HG03280 (cell line): Measurements from ENCODE around the gene METTL22.

Experiments used
- ATAC-seq: cut with Tn5 transposase; IDR thresholded peaks from one replicate; pipeline ENCODE4 v1.9.1; 2021; ENCODE audit warnings: mild to moderate bottlenecking, moderate library complexity; ENCODE audit not compliant: unreplicated experiment

METTL22 gene

GRCh38 chr16:8621572-8622314 is at the start of gene METTL22:
METTL22 (plus strand) TSS chr16:8621698; CDS start chr16:8625666, 3,968 bp downstream.
- ATAC-seq = peak; percentile 89

- ATAC-seq = no peak
These were observed 49.2 kb upstream of the METTL22 start for GRCh38 chr16:8572063-8572918.

- ATAC-seq = no peak
These were observed 48.4 kb upstream of the METTL22 start for GRCh38 chr16:8572919-8573724.

GRCh38 chr16:8575399-8575798 is 46.1 kb upstream of the METTL22 start:
- no peak for ATAC-seq

GRCh38 chr16:8576141-8577004 is 45.1 kb upstream of the METTL22 start:
- no peak for ATAC-seq

- ATAC-seq = no peak
These were observed 43.7 kb upstream of the METTL22 start for GRCh38 chr16:8577678-8578304.

- no peak for ATAC-seq
These were observed 41.9 kb upstream of the METTL22 start for GRCh38 chr16:8579559-8579958.

GRCh38 chr16:8581831-8582580 is 39.5 kb upstream of the METTL22 start:
- ATAC-seq = no peak

- ATAC-seq = no peak
These were observed 38.3 kb upstream of the METTL22 start for GRCh38 chr16:8583199-8583598.

GRCh38 chr16:8583732-8584131 is 37.8 kb upstream of the METTL22 start:
- no peak for ATAC-seq

GRCh38 chr16:8585041-8585440 is 36.5 kb upstream of the METTL22 start:
- ATAC-seq = no peak

- ATAC-seq = no peak
These were observed 35.6 kb upstream of the METTL22 start for GRCh38 chr16:8585857-8586256.

GRCh38 chr16:8587065-8587464 is 34.4 kb upstream of the METTL22 start:
- no peak for ATAC-seq

- no peak for ATAC-seq
These were observed 32.8 kb upstream of the METTL22 start for GRCh38 chr16:8588682-8589056.

GRCh38 chr16:8589057-8589899 is 32.2 kb upstream of the METTL22 start:
- no peak for ATAC-seq

- ATAC-seq = no peak
These were observed 31.4 kb upstream of the METTL22 start, which contains the start of gene TMEM114 for GRCh38 chr16:8589900-8590688. TMEM114 (minus strand) TSS chr16:8590511; CDS start chr16:8589838, 673 bp downstream.

GRCh38 chr16:8590811-8591210 is 30.7 kb upstream of the METTL22 start:
- no peak for ATAC-seq
